HepG2 (cell line): ENCODE data around the gene INF2. TPM values are rescaled to one million over a fixed set of nuclear protein-coding genes. Genes with fewer than 3 reads are reported as not detected.
A peak's percentile ranks its signal among the peaks of the same experiment; 100 is the strongest.

ENCODE experiments used
- AKNA ChIP-seq: sonication (generic); formaldehyde crosslinking; IDR thresholded peaks from 2 replicates; pipeline ENCODE4 v1.4.0; 2020; ENCODE audit warnings: missing genetic modification reagents, borderline replicate concordance
- ARNT ChIP-seq: fragments of 450-650 bp; IDR thresholded peaks from 2 replicates; pipeline ENCODE4 v1.6.1; 2017
- CCAR2 ChIP-seq: fragments of 200-400 bp; formaldehyde crosslinking; optimal IDR thresholded peaks from 2 replicates; pipeline ENCODE3; 2018; ENCODE audit warnings: low read depth, mild to moderate bottlenecking, low read length, moderate library complexity
- ESRRA ChIP-seq: sonication (generic); formaldehyde crosslinking; IDR thresholded peaks from 2 replicates; pipeline ENCODE4 v1.5.1; 2020; ENCODE audit warnings: mild to moderate bottlenecking, low read depth, missing genetic modification reagents
- HNRNPH1 ChIP-seq: fragments of 200-400 bp; formaldehyde crosslinking; optimal IDR thresholded peaks from 2 replicates; pipeline ENCODE3; 2017; ENCODE audit warnings: mild to moderate bottlenecking, low read depth, low read length
- POGK ChIP-seq: sonication (generic); formaldehyde crosslinking; conservative IDR thresholded peaks from 2 replicates; pipeline ENCODE4 v1.8.0; 2022; ENCODE audit warnings: mild to moderate bottlenecking, moderate library complexity, missing genetic modification reagents
- SP2 ChIP-seq: sonication (generic); formaldehyde crosslinking; IDR thresholded peaks from 2 replicates; pipeline ENCODE4 v1.5.1; 2020; ENCODE audit warnings: mild to moderate bottlenecking, missing genetic modification reagents
- SRSF9 ChIP-seq: fragments of 200-400 bp; formaldehyde crosslinking; IDR thresholded peaks from 2 replicates; pipeline ENCODE4 v1.6.1; 2018; ENCODE audit warnings: borderline replicate concordance, mild to moderate bottlenecking, low read depth, low read length; ENCODE audit not compliant: insufficient read depth, poor library complexity, severe bottlenecking
- TARDBP ChIP-seq: sonication (generic); formaldehyde crosslinking; IDR thresholded peaks from 2 replicates; pipeline ENCODE4 v1.8.0; 2022; ENCODE audit warnings: mild to moderate bottlenecking, missing genetic modification reagents
- ZBTB34 ChIP-seq: sonication (generic); formaldehyde crosslinking; IDR thresholded peaks from 2 replicates; pipeline ENCODE4 v1.8.0; 2022; ENCODE audit warnings: mild to moderate bottlenecking, missing genetic modification reagents
- ZNF224 ChIP-seq: sonication (generic); formaldehyde crosslinking; IDR thresholded peaks from 2 replicates; pipeline ENCODE4 v1.5.0; 2020; ENCODE audit warnings: mild to moderate bottlenecking, missing genetic modification reagents
- ZNF260 ChIP-seq: sonication (generic); formaldehyde crosslinking; IDR thresholded peaks from 2 replicates; pipeline ENCODE4 v1.4.0; 2020; ENCODE audit warnings: missing genetic modification reagents, low read depth, mild to moderate bottlenecking, borderline replicate concordance
- ZNF33A ChIP-seq: sonication (generic); formaldehyde crosslinking; IDR thresholded peaks from 2 replicates; pipeline ENCODE4 v1.5.1; 2020; ENCODE audit warnings: missing genetic modification reagents, mild to moderate bottlenecking, moderate library complexity, borderline replicate concordance
- ZNF512B ChIP-seq: sonication (generic); formaldehyde crosslinking; IDR thresholded peaks from 2 replicates; pipeline ENCODE4 v1.5.1; 2020; ENCODE audit warnings: missing genetic modification reagents, mild to moderate bottlenecking, borderline replicate concordance
- ZNF7 ChIP-seq: IDR thresholded peaks from 2 replicates; pipeline ENCODE4 v1.6.1; 2016; ENCODE audit warnings: missing biosample characterization, missing genetic modification reagents
- ZNF720 ChIP-seq: sonication (generic); formaldehyde crosslinking; IDR thresholded peaks from 2 replicates; pipeline ENCODE4 v1.4.0; 2020; ENCODE audit warnings: missing genetic modification reagents
- ZZZ3 ChIP-seq: sonication (generic); formaldehyde crosslinking; IDR thresholded peaks from 2 replicates; pipeline ENCODE4 v1.4.0; 2020; ENCODE audit warnings: missing genetic modification reagents, mild to moderate bottlenecking, borderline replicate concordance
- polyA plus RNA-seq, 8 experiments: library from polyadenylated mRNA; depleted of rRNA in 3 of 8; stranded (reverse) in 7 of 8; unstranded in 1 of 8; fragments of >200 nt; fragmentation: Illumina TruSeq in 4 of 8; extraction: Trizol in 4 of 8; gene quantifications; 2 replicates each; pipeline versions ENCODE4 v1.2.1 to v1.2.3, GENCODE V29; 2011 to 2016; ENCODE audit warnings: low read depth in 4 of 8, missing spikeins in 1 of 8, mixed read lengths in 1 of 8; ENCODE audit not compliant: insufficient read depth in 1 of 8
- total RNA-seq, 5 experiments: library from RNA; depleted of rRNA; stranded (reverse); fragments of >200 nt; fragmentation: Illumina TruSeq; extraction: Trizol; gene quantifications; 2 replicates each; pipeline ENCODE4 v1.2.3, GENCODE V29; 2016; ENCODE audit warnings: low read depth in 1 of 5

Gene INF2
- total and polyA plus RNA-seq, 2 of the 13 experiments (the other 11 are each of a cell fraction or from before 2014, with no cell fraction given): 16.4 to 26.4 TPM

GRCh38 chr14:104686624-104687517 is 2.5 kb upstream of the INF2 start (continued):
- no peak for TF ChIP-seq AKNA (CRISPR knock-in tag)
- TF ChIP-seq ZNF512B: no peak
- no peak for TF ChIP-seq HNRNPH1
- TF ChIP-seq ZBTB34 (CRISPR knock-in tag): no peak
- TF ChIP-seq POGK: no peak
- TF ChIP-seq ESRRA (CRISPR knock-in tag): no peak
- no peak for TF ChIP-seq ZNF224
- no peak for TF ChIP-seq SRSF9
- no peak for TF ChIP-seq ZNF720 (CRISPR knock-in tag)
- TF ChIP-seq SP2 (CRISPR knock-in tag): no peak
- 0 out of 2 replicates have a peak, but pooled peaks have one; percentile 47 for TF ChIP-seq ZNF33A (CRISPR knock-in tag)
- TF ChIP-seq CCAR2: no peak
- peak; percentile 70 for TF ChIP-seq TARDBP (CRISPR knock-in tag)
- no peak for TF ChIP-seq ZNF260
- TF ChIP-seq ARNT: no peak
- TF ChIP-seq ZNF7 (CRISPR knock-in tag): no peak
- TF ChIP-seq ZZZ3 (CRISPR knock-in tag): no peak
